NCI-H446 treated with DMSO at 0.1 percent for 48 hours (cell line): ENCODE results near the gene C5orf15.

ENCODE experiments used
- DNase-seq: peaks from one replicate; lab custom pipeline; 2025; lab: John Stamatoyannopoulos, UW

The C5orf15 gene

DNA sequence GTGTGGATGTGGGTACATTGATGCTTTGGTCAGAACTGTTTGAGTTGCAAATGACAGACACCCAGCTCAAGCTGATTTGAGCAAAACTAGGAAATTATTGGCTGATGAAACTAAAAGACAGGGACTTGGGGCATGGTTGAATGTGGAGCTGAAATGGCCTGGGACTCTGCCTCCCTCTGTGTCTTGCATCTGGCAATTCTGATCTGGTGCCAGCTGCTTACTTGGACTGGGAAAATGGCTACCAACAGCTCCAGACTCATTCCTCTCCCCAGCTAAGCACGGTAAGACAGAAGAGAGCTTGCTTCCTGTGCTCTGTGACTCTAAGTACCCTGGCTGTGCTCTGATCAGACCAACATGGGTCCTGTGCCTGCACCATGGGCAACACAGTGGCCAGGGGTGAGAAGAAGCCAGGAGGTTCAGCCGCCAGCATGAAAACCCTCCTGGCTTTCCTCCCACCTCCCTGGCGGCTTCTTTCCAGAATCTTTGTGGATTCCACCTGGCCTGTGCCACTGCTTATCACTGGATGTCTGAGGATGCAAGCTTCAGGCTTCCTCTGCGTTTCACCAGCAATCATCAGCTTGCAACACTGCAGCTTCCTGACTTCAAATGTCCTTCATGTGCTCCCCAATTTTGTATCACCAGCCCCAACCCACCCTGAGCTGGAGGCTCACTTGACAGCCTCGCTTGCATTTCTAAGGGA, 44.1 kb downstream of the C5orf15 start:
- peak; percentile 77 for DNase-seq

DNA sequence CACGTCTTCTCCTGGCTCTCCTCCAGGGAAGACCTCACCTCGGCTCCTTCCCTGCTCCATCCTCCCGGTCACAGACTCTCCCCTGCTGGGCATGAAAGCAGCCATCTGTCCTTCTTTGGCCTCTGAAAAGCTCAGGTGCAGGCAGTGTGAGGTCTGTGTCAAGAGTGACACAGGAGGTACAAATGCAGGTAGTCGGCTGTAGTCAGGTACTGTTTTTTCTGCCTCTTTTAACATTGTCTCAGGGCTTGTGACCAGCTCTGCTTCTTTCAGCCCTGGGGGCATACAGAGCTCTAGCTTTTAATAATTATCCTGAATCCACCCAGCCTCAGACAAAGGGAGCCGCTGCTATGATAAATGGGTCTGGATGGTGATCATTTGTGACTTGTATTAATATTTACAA, 46.4 kb downstream of the C5orf15 start:
- no peak for DNase-seq

DNA sequence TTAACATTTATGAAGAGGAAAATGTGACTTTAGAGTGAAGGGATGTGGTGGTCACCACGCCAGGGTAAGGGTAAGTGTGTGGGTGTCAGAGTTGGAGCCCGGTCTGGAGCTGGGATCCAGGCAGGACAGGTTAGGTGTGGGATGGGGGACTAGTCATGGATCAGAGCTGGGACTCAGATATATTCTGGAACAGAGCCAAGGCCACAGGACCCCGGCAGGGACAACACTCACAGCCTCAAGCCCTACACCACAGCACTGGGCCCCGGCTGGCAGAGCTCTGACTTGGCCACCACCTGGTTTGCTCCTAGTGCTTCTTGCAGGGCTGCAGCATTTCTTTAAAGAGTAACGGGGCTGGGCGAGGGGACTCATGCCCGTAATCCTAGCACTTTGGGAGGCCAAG, 47.4 kb downstream of the C5orf15 start:
- no peak for DNase-seq

DNA sequence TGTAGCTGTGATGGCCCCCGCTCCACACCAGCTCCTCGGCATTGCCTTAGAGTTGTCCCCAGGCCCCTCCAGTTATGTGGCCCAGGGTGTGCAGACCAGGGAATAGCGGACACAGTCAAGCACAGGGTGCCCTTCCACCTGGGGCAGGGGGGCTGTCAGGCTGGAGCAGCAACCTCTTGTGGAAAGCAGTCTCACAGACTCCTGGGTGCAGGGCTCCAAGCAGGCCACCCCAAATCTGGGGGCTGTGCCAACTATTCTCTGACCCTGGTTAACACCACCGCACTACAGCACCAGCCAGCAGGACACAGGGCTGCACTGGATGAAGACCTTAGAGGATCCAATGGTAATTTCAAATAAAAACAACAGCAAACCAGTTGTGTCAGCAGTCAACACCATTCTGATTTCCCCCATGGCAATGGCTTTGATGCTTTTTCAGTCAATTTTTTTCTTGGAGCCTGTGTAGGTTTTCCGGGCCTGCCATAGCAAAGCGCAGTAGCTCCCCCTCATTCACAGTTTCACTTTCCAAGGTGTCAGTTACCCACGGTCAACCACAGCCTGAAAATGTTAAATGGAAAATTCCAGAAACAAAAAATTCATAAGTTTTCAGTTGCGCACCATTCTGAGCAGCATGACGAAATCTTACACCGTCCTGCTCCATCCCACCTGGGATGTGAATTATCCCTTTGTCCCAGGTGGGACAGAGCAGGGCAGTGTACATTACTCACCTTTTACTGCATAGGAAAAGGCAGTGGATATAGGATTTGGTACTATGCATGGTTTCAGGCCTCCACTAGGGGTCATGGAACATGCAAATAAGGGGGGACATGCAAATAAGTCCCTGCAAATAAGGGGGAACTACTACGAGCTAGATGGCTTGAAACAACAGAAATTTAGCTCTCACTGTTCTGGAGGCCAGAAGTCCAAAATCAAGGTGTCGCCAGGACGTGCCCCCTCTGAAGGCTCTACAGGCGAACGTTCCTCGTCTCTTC, 49.0 kb downstream of the C5orf15 start:
- DNase-seq = no peak

- DNase-seq = no peak
Measured at GRCh38 chr5:133918731-133919130, 49.7 kb downstream of the C5orf15 start.

DNA sequence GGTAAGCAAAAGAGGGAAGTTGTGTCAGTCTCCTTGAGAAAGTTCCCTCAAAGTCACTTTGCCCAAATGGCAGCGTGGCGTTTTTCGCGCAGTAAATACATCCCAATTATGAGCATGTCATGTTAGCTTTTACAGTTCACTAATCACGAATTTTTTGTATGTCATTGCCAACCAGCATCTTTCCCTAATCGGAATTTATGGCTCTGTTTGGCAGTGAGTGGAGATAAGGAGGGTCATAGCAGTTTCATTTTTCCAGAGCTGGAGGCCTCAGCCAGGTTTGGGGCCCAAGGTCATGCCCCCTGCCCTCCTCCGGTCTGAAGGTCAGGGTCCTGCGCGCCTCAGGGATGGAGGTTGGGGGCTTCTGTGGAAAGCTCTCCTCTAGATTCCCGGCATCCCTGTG, 50.1 kb downstream of the C5orf15 start:
- no peak for DNase-seq

- DNase-seq = no peak
Measured at GRCh38 chr5:133917785-133918184, 50.6 kb downstream of the C5orf15 start.

DNA sequence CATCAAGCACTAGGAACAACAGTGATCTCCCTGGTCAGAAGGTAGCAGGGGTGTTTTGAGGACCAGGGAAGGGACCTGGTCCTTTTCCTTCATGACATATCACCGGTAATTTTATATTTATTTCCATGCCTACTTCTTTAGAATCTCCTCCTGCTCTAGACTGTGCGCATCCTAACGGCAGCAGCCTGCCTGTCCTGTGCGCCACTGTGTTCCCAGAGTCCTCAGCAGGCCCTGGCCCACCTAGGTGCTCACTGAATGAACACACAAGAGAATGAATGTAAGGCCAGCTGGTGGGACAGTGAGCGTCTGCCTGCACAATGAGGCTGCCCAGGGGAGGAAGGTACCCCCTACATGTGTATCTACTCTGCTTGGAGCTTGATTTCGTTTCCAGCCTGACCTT, 51.5 kb downstream of the C5orf15 start:
- DNase-seq = no peak

- no peak for DNase-seq
Measured at GRCh38 chr5:133916479-133916878, 51.9 kb downstream of the C5orf15 start.

DNA sequence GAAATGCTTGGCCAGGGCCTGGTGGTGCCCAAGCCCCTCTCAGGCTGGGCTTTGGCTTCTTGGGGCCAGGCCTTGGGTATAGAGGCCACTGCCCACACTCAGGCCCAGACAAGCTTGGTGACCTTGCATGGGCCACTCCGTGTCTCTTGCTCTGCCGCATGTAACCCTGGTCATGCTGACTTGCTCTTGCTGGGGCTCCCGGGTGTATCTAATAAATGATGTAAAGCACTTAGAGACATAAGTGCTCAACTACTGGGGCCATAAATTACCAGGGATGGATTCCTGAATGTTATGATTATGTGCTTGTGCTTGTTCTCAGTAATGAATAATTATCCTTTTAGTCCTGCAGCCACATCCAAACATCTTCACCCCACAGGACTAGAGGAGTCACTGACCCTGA, 54.0 kb downstream of the C5orf15 start:
- no peak for DNase-seq

- DNase-seq = no peak
Measured at GRCh38 chr5:133913413-133914155, 54.8 kb downstream of the C5orf15 start.

- DNase-seq = no peak
Measured at GRCh38 chr5:133912951-133913350, 55.5 kb downstream of the C5orf15 start.

DNA sequence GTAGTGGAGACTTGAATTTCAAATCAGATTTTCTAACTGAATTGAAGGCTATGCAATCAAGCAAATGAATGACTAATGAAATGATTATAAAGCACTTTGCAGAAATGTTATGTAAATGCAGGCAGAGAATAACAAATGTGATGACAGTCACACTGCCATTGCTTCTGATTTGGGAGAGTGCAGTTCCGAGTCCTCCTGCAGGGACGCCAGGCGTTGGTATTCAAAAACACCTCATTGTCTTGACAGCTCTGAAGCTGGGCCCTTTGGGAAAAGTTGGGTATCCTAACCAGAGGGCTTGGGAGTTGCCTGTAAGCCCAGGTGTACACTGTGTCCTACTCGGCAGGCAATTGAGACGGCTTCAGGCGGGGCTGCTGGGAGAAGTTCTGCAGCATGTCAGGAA, 57.9 kb downstream of the C5orf15 start:
- DNase-seq = no peak

DNA sequence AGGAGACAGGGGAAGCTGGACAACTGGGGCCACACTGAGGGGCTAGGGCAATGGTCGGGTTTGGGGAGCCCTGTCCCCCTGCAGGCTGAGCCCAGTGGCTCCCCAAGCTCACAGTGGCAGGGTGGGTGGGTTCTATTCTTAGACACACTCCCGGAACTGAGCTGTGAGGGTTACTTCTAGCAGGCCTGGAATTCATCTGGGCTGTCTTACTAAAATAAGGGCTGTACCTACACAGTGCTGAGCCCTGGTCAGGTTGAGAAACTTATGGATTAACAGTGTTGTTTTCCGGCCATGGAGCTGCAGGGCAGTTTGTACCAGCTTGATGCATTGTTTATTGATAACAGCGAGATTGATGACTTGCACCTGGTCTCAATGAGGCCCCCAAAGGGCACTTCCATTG, 58.8 kb downstream of the C5orf15 start:
- DNase-seq = no peak

DNA sequence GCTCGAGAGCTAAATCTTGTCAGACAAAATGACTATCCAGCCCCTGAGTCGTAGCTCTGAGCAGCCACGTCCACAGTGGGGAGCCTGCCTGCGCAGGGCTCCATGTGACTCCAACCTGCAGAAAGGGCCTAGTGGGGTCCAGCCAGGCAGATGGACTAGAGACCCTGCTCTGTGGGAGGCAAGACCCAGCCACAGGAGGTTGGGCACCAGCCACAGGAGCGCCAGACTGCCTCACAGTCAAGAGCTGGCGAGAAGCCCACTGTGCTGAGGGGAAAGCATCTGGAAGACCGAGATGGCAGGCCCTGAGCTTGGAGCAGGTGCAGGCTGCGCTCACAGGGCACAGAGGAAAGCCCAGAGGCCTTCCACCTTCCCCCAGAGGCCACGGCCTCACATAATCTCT, 61.4 kb downstream of the C5orf15 start:
- DNase-seq = peak; percentile 92

- DNase-seq = no peak
Measured at GRCh38 chr5:133906303-133906702, 62.1 kb downstream of the C5orf15 start.
